ENCODE results near the gene ETFRF1. TPM values are rescaled to one million over a fixed set of nuclear protein-coding genes. Genes with fewer than 3 reads are reported as not detected.

ETFRF1 gene
- total and polyA plus RNA-seq, 4 experiments from 2014 or later: 22.1 to 56.5 (median 26.9) TPM

- Mint-ChIP-seq H3K4me3 (peak within 1 kb of the TSS; percentile 92 to 96 (median 94)), H3K4me1 (peaks cover 13 to 56% (median 40%) of the 10 kb centered on the region in 4 donors), H3K27me3 (no peaks in the 10 kb centered on the region), H3K27ac (peak within 1 kb of the TSS; percentile 91 to 98 (median 95)), H3K36me3 (peaks cover 5 to 18% of the 10 kb centered on the region in 2 donors), H3K9me3 (peaks cover 0 to 2% (median 0%) of the 10 kb centered on the region in 8 donors)
- POLR2A ChIA-PET (ENCODE audit: partially characterized antibody): interaction anchor here (0.6 to 4.0 kb wide), 23 partner anchors 10 to 1582 kb away, joined by 3 to 35 read pairs (median 4); partner anchors contain the start of genes DNAI7, ETFRF1 and ITPR2
- Histone ChIP-seq H3K9me3 (ENCODE audit: control insufficient read depth in 1 of 2, low read length in 2 of 2) (no peaks in the 10 kb centered on the region), H3K4me3 (ENCODE audit: low read length in 2 of 2) (peak within 1 kb of the TSS; percentile 67 to 90), H3K27me3 (ENCODE audit: insufficient read depth, low read length) (no peaks in the 10 kb centered on the region), H3K27ac (ENCODE audit: low read depth, low read length) (peak within 1 kb of the TSS; percentile 68), H3K4me1 (ENCODE audit: insufficient read depth, low read length) (peaks cover 33% of the 10 kb centered on the region), H3K36me3 (ENCODE audit: insufficient read depth, low read length) (no peaks in the 10 kb centered on the region)
- peak; percentile 90 to 93 (median 91) for DNase-seq
- intact Hi-C loops (cut with micrococcal nuclease): loop anchor here (1.0 to 2.0 kb wide), 5 partner anchors 10 to 198 kb away; partner anchors contain the start of genes DNAI7 and ETFRF1
- CTCF ChIA-PET (ENCODE audit: partially characterized antibody): interaction anchor here (0.6 to 2.3 kb wide), 5 partner anchors 10 to 133 kb away, joined by 3 to 14 read pairs (median 5); no protein-coding TSS in a partner anchor
Observed at GRCh38 chr12:25250744-25251730, 56.0 kb downstream of the ETFRF1 start, which contains the start of gene KRAS. Gene KRAS, minus strand, starts transcription at chr12:25250929.

GRCh38 chr12:25251769-25252168, 56.7 kb downstream of the ETFRF1 start:
- no peaks in the 10 kb centered on the region for H3K27me3 ChIP-seq (ENCODE audit: insufficient read depth, low read length)
- H3K27ac ChIP-seq (ENCODE audit: low read depth, low read length): peak overlapping the region; percentile 68
- intact Hi-C loops (cut with micrococcal nuclease): loop anchor here (2.0 kb wide), 3 partner anchors 29 to 199 kb away; a partner anchor contains a TSS
- POLR2A ChIA-PET (ENCODE audit: partially characterized antibody): interaction anchor here (1.1 to 4.0 kb wide), 9 partner anchors 11 to 199 kb away, joined by 3 to 35 read pairs (median 7); partner anchors contain the start of genes DNAI7 and ETFRF1
- Mint-ChIP-seq H3K36me3 (peaks cover 5 to 18% of the 10 kb centered on the region in 2 donors), H3K9me3 (peaks cover 0 to 2% (median 0%) of the 10 kb centered on the region in 8 donors), H3K27me3 (no peaks in the 10 kb centered on the region), H3K4me1 (peaks cover 13 to 54% (median 38%) of the 10 kb centered on the region in 4 donors), H3K4me3 (peak overlapping the region; percentile 63 to 94 (median 82)), H3K27ac (peak overlapping the region; percentile 72 to 98 (median 88))
- peaks cover 33% of the 10 kb centered on the region for H3K4me1 ChIP-seq (ENCODE audit: insufficient read depth, low read length)
- CTCF ChIA-PET (ENCODE audit: partially characterized antibody): interaction anchor here (0.6 to 2.3 kb wide), 2 partner anchors 11 to 128 kb away, joined by 3 to 14 read pairs; no protein-coding TSS in a partner anchor
- no peaks in the 10 kb centered on the region for H3K9me3 ChIP-seq (ENCODE audit: control insufficient read depth in 1 of 2, low read length in 2 of 2)
- DNase-seq: no peak
- peak overlapping the region; percentile 20 to 67 for H3K4me3 ChIP-seq (ENCODE audit: low read length in 2 of 2)
- H3K36me3 ChIP-seq (ENCODE audit: insufficient read depth, low read length): no peaks in the 10 kb centered on the region

GRCh38 chr12:25252946-25253345, 57.9 kb downstream of the ETFRF1 start:
- Histone ChIP-seq H3K4me3 (ENCODE audit: low read length in 2 of 2) (no peak overlapping the region), H3K9me3 (ENCODE audit: control insufficient read depth in 1 of 2, low read length in 2 of 2) (no peaks in the 10 kb centered on the region), H3K36me3 (ENCODE audit: insufficient read depth, low read length) (no peaks in the 10 kb centered on the region), H3K27me3 (ENCODE audit: insufficient read depth, low read length) (no peaks in the 10 kb centered on the region), H3K27ac (ENCODE audit: low read depth, low read length) (no peak overlapping the region), H3K4me1 (ENCODE audit: insufficient read depth, low read length) (peaks cover 28% of the 10 kb centered on the region)
- Mint-ChIP-seq H3K4me3 (peak overlapping the region in 2 of 8 donors; percentile 16 to 75), H3K27me3 (no peaks in the 10 kb centered on the region), H3K27ac (peak overlapping the region in 6 of 7 donors; percentile 38 to 91 (median 64)), H3K4me1 (peaks cover 8 to 46% (median 31%) of the 10 kb centered on the region in 4 donors), H3K9me3 (peaks cover 0 to 2% (median 0%) of the 10 kb centered on the region in 8 donors), H3K36me3 (peaks cover 0 to 12% of the 10 kb centered on the region in 2 donors)
- intact Hi-C loops (cut with micrococcal nuclease): no loop called here
- ChIA-PET CTCF (ENCODE audit: partially characterized antibody) (interaction anchor here (1.0 to 2.3 kb wide), 2 partner anchors 12 to 130 kb away, joined by 3 to 14 read pairs; no protein-coding TSS in a partner anchor), POLR2A (ENCODE audit: partially characterized antibody) (interaction anchor here (3.2 to 4.0 kb wide), 2 partner anchors 12 to 126 kb away, joined by 34 to 35 read pairs; no protein-coding TSS in a partner anchor)
- no peak for DNase-seq

- Histone ChIP-seq H3K27me3 (ENCODE audit: insufficient read depth, low read length) (no peaks in the 10 kb centered on the region), H3K36me3 (ENCODE audit: insufficient read depth, low read length) (no peaks in the 10 kb centered on the region), H3K9me3 (ENCODE audit: control insufficient read depth in 1 of 2, low read length in 2 of 2) (no peaks in the 10 kb centered on the region), H3K27ac (ENCODE audit: low read depth, low read length) (no peak overlapping the region), H3K4me1 (ENCODE audit: insufficient read depth, low read length) (peaks cover 22% of the 10 kb centered on the region), H3K4me3 (ENCODE audit: low read length in 2 of 2) (no peak overlapping the region)
- peak overlapping the region in 5 of 8 donors; percentile 1 to 34 (median 10) for H3K4me3 Mint-ChIP-seq
- no peak for DNase-seq
- intact Hi-C loops (cut with micrococcal nuclease): no loop called here
- H3K4me1 Mint-ChIP-seq: peaks cover 8 to 42% (median 28%) of the 10 kb centered on the region in 4 donors
- H3K27ac Mint-ChIP-seq: peak overlapping the region; percentile 13 to 91 (median 62)
- CTCF ChIA-PET (ENCODE audit: partially characterized antibody): interaction anchor here (1.0 to 2.3 kb wide), 3 partner anchors 12 to 130 kb away, joined by 3 to 14 read pairs (median 4); no protein-coding TSS in a partner anchor
- no peaks in the 10 kb centered on the region for H3K27me3 Mint-ChIP-seq
- H3K36me3 Mint-ChIP-seq: peaks cover 0 to 9% of the 10 kb centered on the region in 2 donors
- H3K9me3 Mint-ChIP-seq: peaks cover 0 to 2% (median 0%) of the 10 kb centered on the region in 8 donors
- POLR2A ChIA-PET (ENCODE audit: partially characterized antibody): interaction anchor here (3.2 to 4.0 kb wide), 2 partner anchors 13 to 125 kb away, joined by 34 to 35 read pairs; no protein-coding TSS in a partner anchor
Observed at GRCh38 chr12:25253371-25254068, 58.5 kb downstream of the ETFRF1 start.

GRCh38 chr12:25254271-25254880, 59.3 kb downstream of the ETFRF1 start:
- peaks cover 13% of the 10 kb centered on the region for H3K4me1 ChIP-seq (ENCODE audit: insufficient read depth, low read length)
- H3K36me3 ChIP-seq (ENCODE audit: insufficient read depth, low read length): no peaks in the 10 kb centered on the region
- no peak overlapping the region for H3K4me3 Mint-ChIP-seq
- peaks cover 0 to 2% (median 0%) of the 10 kb centered on the region in 8 donors for H3K9me3 Mint-ChIP-seq
- no peak overlapping the region for H3K4me3 ChIP-seq (ENCODE audit: low read length in 2 of 2)
- no peaks in the 10 kb centered on the region for H3K27me3 Mint-ChIP-seq
- intact Hi-C loops (cut with micrococcal nuclease): no loop called here
- ChIA-PET CTCF (ENCODE audit: partially characterized antibody) (interaction anchor here (1.2 kb wide), 1 partner anchor 13 kb away, joined by 4 read pairs; no protein-coding TSS in a partner anchor), POLR2A (ENCODE audit: partially characterized antibody) (interaction anchor here (0.6 to 4.0 kb wide), 2 partner anchors 124 to 135 kb away, joined by 4 to 35 read pairs; no protein-coding TSS in a partner anchor)
- peaks cover 0 to 8% of the 10 kb centered on the region in 2 donors for H3K36me3 Mint-ChIP-seq
- H3K9me3 ChIP-seq (ENCODE audit: control insufficient read depth in 1 of 2, low read length in 2 of 2): no peaks in the 10 kb centered on the region
- no peak for DNase-seq
- no peaks in the 10 kb centered on the region for H3K27me3 ChIP-seq (ENCODE audit: insufficient read depth, low read length)
- peaks cover 8 to 35% (median 24%) of the 10 kb centered on the region in 4 donors for H3K4me1 Mint-ChIP-seq
- H3K27ac ChIP-seq (ENCODE audit: low read depth, low read length): no peak overlapping the region
- peak overlapping the region in 5 of 7 donors; percentile 13 to 91 (median 48) for H3K27ac Mint-ChIP-seq
